GM23338 (cell line): Measurements from ENCODE around the gene PIEZO2. TPM values are rescaled to one million over a fixed set of nuclear protein-coding genes. Genes with fewer than 3 reads are reported as not detected.

ENCODE experiments used
- ATAC-seq: fragments of 200-7000 bp; cut with Tn5 transposase; 3 replicates; pipeline ENCODE4 v1.9.1; 2020
- DNase-seq: peaks from one replicate; pipeline ENCODE4 v3.0.0-alpha.2; 2015; ENCODE audit warnings: low spot score
- H2AFZ ChIP-seq: fragments of 200-600 bp; sonication (generic); 2 replicates; pipeline ENCODE4 v1.8.0; 2016; ENCODE audit warnings: antibody characterized with exemption, mild to moderate bottlenecking, moderate library complexity
- H3F3A ChIP-seq: fragments of 200-600 bp; sonication (generic); replicated peaks from 2 replicates; pipeline ENCODE4 v1.8.0; 2017; ENCODE audit warnings: antibody characterized with exemption, mixed run types, low read depth
- H3K27ac ChIP-seq: fragments of 200-600 bp; sonication (generic); 2 replicates; pipeline ENCODE4 v1.6.1; 2016; ENCODE audit warnings: low read depth
- H3K27me3 ChIP-seq: fragments of 200-600 bp; sonication (generic); 2 replicates; pipeline ENCODE4 v1.8.0; 2016; ENCODE audit warnings: mild to moderate bottlenecking, mixed run types, moderate library complexity; ENCODE audit not compliant: insufficient read depth
- H3K36me3 ChIP-seq: fragments of 200-600 bp; sonication (generic); 2 replicates; pipeline ENCODE4 v1.8.0; 2016; ENCODE audit warnings: mild to moderate bottlenecking; ENCODE audit not compliant: insufficient read depth
- H3K4me1 ChIP-seq: fragments of 200-600 bp; sonication (generic); 2 replicates; pipeline ENCODE4 v1.8.0; 2016; ENCODE audit warnings: mild to moderate bottlenecking, moderate library complexity; ENCODE audit not compliant: insufficient read depth
- H3K4me2 ChIP-seq: fragments of 200-600 bp; sonication (generic); 2 replicates; pipeline ENCODE4 v1.7.1; 2017; ENCODE audit warnings: mixed run types
- H3K4me3 ChIP-seq: fragments of 200-600 bp; sonication (generic); 2 replicates; pipeline ENCODE4 v1.6.1; 2016; ENCODE audit warnings: mixed run types
- H3K79me2 ChIP-seq: fragments of 200-600 bp; sonication (generic); replicated peaks from 2 replicates; pipeline ENCODE4 v1.8.0; 2017; ENCODE audit warnings: mild to moderate bottlenecking; ENCODE audit not compliant: insufficient read depth
- H3K9me2 ChIP-seq: fragments of 200-600 bp; sonication (generic); 2 replicates; pipeline ENCODE4 v1.8.0; 2017; ENCODE audit not compliant: insufficient read depth
- H4K20me1 ChIP-seq: fragments of 200-600 bp; sonication (generic); replicated peaks from 2 replicates; pipeline ENCODE4 v1.8.0; 2017; ENCODE audit warnings: mild to moderate bottlenecking; ENCODE audit not compliant: insufficient read depth
- H3K27ac Mint-ChIP-seq: 2 replicates; pipeline ENCODE4 v1.8.0; 2020; ENCODE audit warnings: inconsistent platforms, mild to moderate bottlenecking, moderate library complexity, mixed read lengths
- H3K27me3 Mint-ChIP-seq: 3 replicates; pipeline ENCODE4 v1.8.0; 2022; ENCODE audit warnings: low read depth, mild to moderate bottlenecking, moderate library complexity, mixed read lengths, inconsistent platforms; ENCODE audit not compliant: insufficient read depth, poor library complexity
- H3K36me3 Mint-ChIP-seq: 3 replicates; pipeline ENCODE4 v1.8.0; 2021; ENCODE audit warnings: low read depth, mild to moderate bottlenecking, inconsistent platforms, moderate library complexity, mixed read lengths
- H3K4me1 Mint-ChIP-seq: 3 replicates; pipeline ENCODE4 v1.8.0; 2020; ENCODE audit warnings: mild to moderate bottlenecking, inconsistent platforms, mixed read lengths
- H3K4me3 Mint-ChIP-seq: 3 replicates; pipeline ENCODE4 v1.8.0; 2021; ENCODE audit warnings: moderate library complexity, mild to moderate bottlenecking, inconsistent platforms, mixed read lengths
- H3K9me3 Mint-ChIP-seq: 3 replicates; pipeline ENCODE4 v1.8.0; 2020; ENCODE audit warnings: moderate library complexity, mild to moderate bottlenecking, inconsistent platforms, mixed read lengths
- CREB1 ChIP-seq: fragments of 250-450 bp; sonication (Bioruptor Pico); IDR thresholded peaks from 2 replicates; pipeline ENCODE4 v1.5.0; 2020; ENCODE audit warnings: low read depth, mild to moderate bottlenecking, moderate library complexity
- ETS1 ChIP-seq: IDR thresholded peaks from 2 replicates; pipeline ENCODE4 v1.6.1; 2016; ENCODE audit warnings: antibody characterized with exemption
- EZH2 ChIP-seq: fragments of 200-600 bp; sonication (generic); IDR thresholded peaks from one replicate; pipeline ENCODE4 v1.8.0; 2017; ENCODE audit warnings: antibody characterized with exemption, mild to moderate bottlenecking, low read depth; ENCODE audit not compliant: unreplicated experiment
- STAT1 ChIP-seq: IDR thresholded peaks from one replicate; pipeline ENCODE4 v1.6.1; 2016; ENCODE audit warnings: antibody characterized with exemption; ENCODE audit not compliant: unreplicated experiment
- ZNF114 ChIP-seq: fragments of 250-450 bp; sonication (Bioruptor Pico); IDR thresholded peaks from 2 replicates; pipeline ENCODE4 v1.5.0; 2020; ENCODE audit warnings: mild to moderate bottlenecking, moderate library complexity
- ZNF462 ChIP-seq: fragments of 250-450 bp; sonication (Bioruptor Pico); IDR thresholded peaks from 2 replicates; pipeline ENCODE4 v1.5.0; 2020; ENCODE audit warnings: mild to moderate bottlenecking, moderate library complexity
- polyA plus RNA-seq: library from polyadenylated mRNA; unstranded; fragments of >200 nt; fragmentation: Nextera tagmentation; extraction: Ambion mirVana; gene quantifications from 2 replicates; pipeline ENCODE4 v1.2.1, GENCODE V29; 2016
- total RNA-seq: library from RNA; depleted of rRNA; stranded (reverse); fragments of >200 nt; shearing (Covaris generic); gene quantifications from 2 replicates; pipeline ENCODE4 v1.2.3, GENCODE V29; 2014
- TF ChIP-seq, protein P1 (sequence below): IDR thresholded peaks from one replicate; pipeline ENCODE4 v1.6.1; 2018; ENCODE audit warnings: antibody characterized with exemption; ENCODE audit not compliant: unreplicated experiment

Gene PIEZO2
- total and polyA plus RNA-seq, 2 experiments from 2014 or later, result 4.8 to 8.2 TPM

- TF ChIP-seq ZNF462 (CRISPR knock-in tag) (no peak), ZNF114 (no peak), STAT1 (no peak), CREB1 (no peak), ETS1 (no peak)
Measured at GRCh38 chr18:11176481-11176881, 27.1 kb upstream of the PIEZO2 start (continued).

GRCh38 chr18:11175266-11175979, 26.1 kb upstream of the PIEZO2 start:
- H2AFZ ChIP-seq, result no peak overlapping the region
- H3K27me3 ChIP-seq, result no peaks in the 10 kb centered on the region
- TF ChIP-seq ZNF114 (no peak), EZH2 (no peak)
- TF ChIP-seq, protein P1, sequence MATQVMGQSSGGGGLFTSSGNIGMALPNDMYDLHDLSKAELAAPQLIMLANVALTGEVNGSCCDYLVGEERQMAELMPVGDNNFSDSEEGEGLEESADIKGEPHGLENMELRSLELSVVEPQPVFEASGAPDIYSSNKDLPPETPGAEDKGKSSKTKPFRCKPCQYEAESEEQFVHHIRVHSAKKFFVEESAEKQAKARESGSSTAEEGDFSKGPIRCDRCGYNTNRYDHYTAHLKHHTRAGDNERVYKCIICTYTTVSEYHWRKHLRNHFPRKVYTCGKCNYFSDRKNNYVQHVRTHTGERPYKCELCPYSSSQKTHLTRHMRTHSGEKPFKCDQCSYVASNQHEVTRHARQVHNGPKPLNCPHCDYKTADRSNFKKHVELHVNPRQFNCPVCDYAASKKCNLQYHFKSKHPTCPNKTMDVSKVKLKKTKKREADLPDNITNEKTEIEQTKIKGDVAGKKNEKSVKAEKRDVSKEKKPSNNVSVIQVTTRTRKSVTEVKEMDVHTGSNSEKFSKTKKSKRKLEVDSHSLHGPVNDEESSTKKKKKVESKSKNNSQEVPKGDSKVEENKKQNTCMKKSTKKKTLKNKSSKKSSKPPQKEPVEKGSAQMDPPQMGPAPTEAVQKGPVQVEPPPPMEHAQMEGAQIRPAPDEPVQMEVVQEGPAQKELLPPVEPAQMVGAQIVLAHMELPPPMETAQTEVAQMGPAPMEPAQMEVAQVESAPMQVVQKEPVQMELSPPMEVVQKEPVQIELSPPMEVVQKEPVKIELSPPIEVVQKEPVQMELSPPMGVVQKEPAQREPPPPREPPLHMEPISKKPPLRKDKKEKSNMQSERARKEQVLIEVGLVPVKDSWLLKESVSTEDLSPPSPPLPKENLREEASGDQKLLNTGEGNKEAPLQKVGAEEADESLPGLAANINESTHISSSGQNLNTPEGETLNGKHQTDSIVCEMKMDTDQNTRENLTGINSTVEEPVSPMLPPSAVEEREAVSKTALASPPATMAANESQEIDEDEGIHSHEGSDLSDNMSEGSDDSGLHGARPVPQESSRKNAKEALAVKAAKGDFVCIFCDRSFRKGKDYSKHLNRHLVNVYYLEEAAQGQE, result no peak

More at GRCh38 chr18:11175266-11175979, 26.1 kb upstream of the PIEZO2 start:
- H3K9me2 ChIP-seq, result no peaks in the 10 kb centered on the region
- H3K27me3 Mint-ChIP-seq, result peaks cover 2% of the 10 kb centered on the region
- no peaks in the 10 kb centered on the region for H3F3A ChIP-seq
- H3K9me3 Mint-ChIP-seq, result no peaks in the 10 kb centered on the region; the same call in 2 of the 3 replicates
- DNase-seq, result no peak
- H3K4me1 ChIP-seq, result no peaks in the 10 kb centered on the region
- no peaks in the 10 kb centered on the region for H3K79me2 ChIP-seq
- H3K27ac Mint-ChIP-seq, result no peak overlapping the region
- no peaks in the 10 kb centered on the region for H3K36me3 ChIP-seq
- H3K27ac ChIP-seq, result no peak overlapping the region
- no peaks in the 10 kb centered on the region; the same call in 2 of the 3 replicates for H3K36me3 Mint-ChIP-seq
- no peaks in the 10 kb centered on the region for H3K4me1 Mint-ChIP-seq
- no peak overlapping the region for H3K4me2 ChIP-seq
- ATAC-seq, result no peak
- H3K4me3 ChIP-seq, result no peak overlapping the region
- H3K4me3 Mint-ChIP-seq, result no peak overlapping the region
- no peaks in the 10 kb centered on the region for H4K20me1 ChIP-seq
